H1 (cell line): ENCODE results near the gene FAU. TPM values are rescaled to one million over a fixed set of nuclear protein-coding genes. Genes with fewer than 3 reads are reported as not detected.

Source experiments
- CTCF ChIA-PET: fragments of 300-600 bp; sonication (Branson Sonifier 250); formaldehyde crosslinking; loops from one replicate; lab custom pipeline; 2021; ENCODE audit not compliant: partially characterized antibody; lab: Charles Lee
- POLR2A ChIA-PET: fragments of 300-600 bp; sonication (Branson Sonifier 250); formaldehyde crosslinking; loops from one replicate; lab custom pipeline; 2021; ENCODE audit warnings: inconsistent platforms; ENCODE audit not compliant: partially characterized antibody; lab: Charles Lee
- DNase-seq, 2 experiments: peaks; one replicate each; pipeline versions ENCODE4 v3.0.0 to v3.0.0-alpha.2; 2010 to 2022; ENCODE audit warnings: low spot score in 2 of 2, low read depth in 1 of 2, mixed read lengths in 1 of 2
- FAIRE-seq: peaks from 2 replicates; lab custom pipeline; 2011; peaks lifted over from hg19 to GRCh38; lab: Jason Lieb, UNC
- H2AFZ ChIP-seq: 2 replicates; pipeline ENCODE4 v1.8.1; 2012; ENCODE audit warnings: low read length, inconsistent platforms
- H2AK5ac ChIP-seq: 2 replicates; pipeline ENCODE4 v1.6.1; 2013; ENCODE audit warnings: low read depth, low read length
- H2BK120ac ChIP-seq: replicated peaks from 2 replicates; pipeline ENCODE3; 2013; ENCODE audit warnings: low read depth, low read length, inconsistent platforms
- H2BK12ac ChIP-seq: 2 replicates; pipeline ENCODE4 v1.6.1; 2013; ENCODE audit warnings: low read depth, low read length
- H2BK15ac ChIP-seq: 2 replicates; pipeline ENCODE4 v1.6.1; 2013; ENCODE audit warnings: low read length
- H2BK20ac ChIP-seq: 2 replicates; pipeline ENCODE4 v1.6.1; 2013; ENCODE audit warnings: low read length
- H2BK5ac ChIP-seq: 2 replicates; pipeline ENCODE4 v1.6.1; 2013; ENCODE audit warnings: low read depth, low read length
- H3K14ac ChIP-seq: 2 replicates; pipeline ENCODE4 v1.6.1; 2013; ENCODE audit warnings: inconsistent platforms; ENCODE audit not compliant: insufficient read length
- H3K18ac ChIP-seq: 2 replicates; pipeline ENCODE4 v1.6.1; 2013; ENCODE audit warnings: low read length; ENCODE audit errors: extremely low read depth
- H3K23ac ChIP-seq: 2 replicates; pipeline ENCODE4 v1.6.1; 2013; ENCODE audit warnings: inconsistent platforms; ENCODE audit not compliant: insufficient read length
- H3K23me2 ChIP-seq: 2 replicates; pipeline ENCODE4 v1.6.1; 2013; ENCODE audit warnings: low read depth, low read length
- H3K27ac ChIP-seq: 2 replicates; pipeline ENCODE4 v1.6.1; 2011; ENCODE audit warnings: low read depth, low read length, inconsistent platforms
- H3K27me3 ChIP-seq, 4 experiments: replicated peaks in 1 of 4; 1 replicate in 1 of 4; 2 replicates in 3 of 4; pipeline versions ENCODE4 v1.6.1 to v1.8.1; 2011 to 2013; ENCODE audit warnings: low read length in 3 of 4, mild to moderate bottlenecking in 3 of 4, inconsistent platforms in 2 of 4, mixed read lengths in 2 of 4, moderate library complexity in 1 of 4; ENCODE audit not compliant: control insufficient read depth in 3 of 4, insufficient read depth in 3 of 4; ENCODE audit errors: extremely low read depth in 1 of 4
- H3K36me3 ChIP-seq, 4 experiments: 2 replicates each; pipeline versions ENCODE4 v1.6.1 to v1.8.1; 2011 to 2013; ENCODE audit warnings: mild to moderate bottlenecking in 4 of 4, low read length in 3 of 4, moderate library complexity in 2 of 4, control low read depth in 1 of 4, inconsistent platforms in 1 of 4; ENCODE audit not compliant: insufficient read depth in 4 of 4, control insufficient read depth in 2 of 4
- H3K4ac ChIP-seq: replicated peaks from 2 replicates; pipeline ENCODE3; 2013; ENCODE audit warnings: low read length, low read depth, mixed read lengths, inconsistent platforms; ENCODE audit not compliant: insufficient read length
- H3K4me1 ChIP-seq, 4 experiments: replicated peaks in 1 of 4; 1 replicate in 1 of 4; 2 replicates in 3 of 4; pipeline versions ENCODE4 v1.6.1 to v1.8.1; 2011 to 2013; ENCODE audit warnings: low read length in 3 of 4, inconsistent platforms in 2 of 4, mixed read lengths in 1 of 4; ENCODE audit not compliant: insufficient read depth in 4 of 4, control insufficient read depth in 3 of 4
- H3K4me2 ChIP-seq, 2 experiments: 2 replicates each; pipeline versions ENCODE4 v1.6.1 to v1.8.1; 2011 to 2013; ENCODE audit warnings: low read depth in 2 of 2, low read length in 2 of 2, control low read depth in 1 of 2, inconsistent platforms in 1 of 2, mild to moderate bottlenecking in 1 of 2; ENCODE audit not compliant: insufficient read depth in 1 of 2
- H3K4me3 ChIP-seq, 4 experiments: fragments of 200-600, 300-600 bp in 1 of 4; sonication (generic), shearing (Covaris generic), sonication (Bioruptor Twin) in 1 of 4; 2 replicates each; pipeline versions ENCODE4 v1.5.1 to v1.8.1; 2011 to 2016; ENCODE audit warnings: low read length in 4 of 4, low read depth in 3 of 4, control low read depth in 2 of 4, inconsistent platforms in 2 of 4, mild to moderate bottlenecking in 2 of 4, mixed read lengths in 1 of 4, moderate library complexity in 1 of 4; ENCODE audit not compliant: insufficient read depth in 2 of 4; ENCODE audit errors: extremely low read depth in 1 of 4
- H3K56ac ChIP-seq: replicated peaks from 2 replicates; pipeline ENCODE3; 2013; ENCODE audit warnings: low read depth, mild to moderate bottlenecking, mixed read lengths, low read length, inconsistent platforms; ENCODE audit not compliant: insufficient read length
- H3K79me1 ChIP-seq: 2 replicates; pipeline ENCODE4 v1.6.1; 2013; ENCODE audit warnings: low read depth, low read length, control low read depth
- H3K79me2 ChIP-seq, 2 experiments: 2 replicates each; pipeline versions ENCODE4 v1.6.1 to v1.8.1; 2012 to 2013; ENCODE audit warnings: low read length in 2 of 2, mild to moderate bottlenecking in 2 of 2, inconsistent platforms in 1 of 2; ENCODE audit not compliant: insufficient read depth in 2 of 2, control insufficient read depth in 1 of 2
- H3K9ac ChIP-seq, 4 experiments: replicated peaks in 1 of 4; 1 replicate in 1 of 4; 2 replicates in 3 of 4; pipeline versions ENCODE4 v1.6.1 to v1.8.1; 2011 to 2013; ENCODE audit warnings: low read depth in 3 of 4, low read length in 3 of 4, control low read depth in 2 of 4, mild to moderate bottlenecking in 2 of 4, moderate library complexity in 2 of 4, inconsistent platforms in 1 of 4; ENCODE audit errors: extremely low read depth in 1 of 4
- H3K9me3 ChIP-seq, 2 experiments: 2 replicates each; pipeline versions ENCODE4 v1.6.1 to v1.8.1; 2012 to 2013; ENCODE audit warnings: mild to moderate bottlenecking in 2 of 2, moderate library complexity in 2 of 2, control low read depth in 1 of 2, inconsistent platforms in 1 of 2, low read depth in 1 of 2, low read length in 1 of 2, mixed read lengths in 1 of 2; ENCODE audit not compliant: insufficient read depth in 2 of 2
- H4K20me1 ChIP-seq, 2 experiments: replicated peaks in 1 of 2; 2 replicates each; pipeline versions ENCODE3 to v1.8.1; 2011 to 2013; ENCODE audit warnings: inconsistent platforms in 2 of 2, low read length in 2 of 2, mild to moderate bottlenecking in 1 of 2; ENCODE audit not compliant: insufficient read depth in 2 of 2, control insufficient read depth in 1 of 2
- H4K5ac ChIP-seq: 2 replicates; pipeline ENCODE4 v1.6.1; 2013; ENCODE audit warnings: low read length, low read depth, mixed read lengths, inconsistent platforms; ENCODE audit not compliant: insufficient read length
- H4K8ac ChIP-seq: 2 replicates; pipeline ENCODE4 v1.8.0; 2013; ENCODE audit warnings: mild to moderate bottlenecking, moderate library complexity, low read length, inconsistent platforms; ENCODE audit not compliant: insufficient read depth; ENCODE audit errors: extremely low read depth
- H4K91ac ChIP-seq: replicated peaks from 2 replicates; pipeline ENCODE3; 2013; ENCODE audit warnings: low read length, mixed read lengths, inconsistent platforms; ENCODE audit not compliant: insufficient read length
- ATF3 ChIP-seq: IDR thresholded peaks from 2 replicates; pipeline ENCODE4 v1.6.1; 2011; ENCODE audit warnings: low read depth, mild to moderate bottlenecking, low read length; ENCODE audit not compliant: insufficient read depth
- CEBPB ChIP-seq: IDR thresholded peaks from 2 replicates; pipeline ENCODE4 v1.6.1; 2012; ENCODE audit warnings: low read depth, low read length
- FOSL1 ChIP-seq: IDR thresholded peaks from 2 replicates; pipeline ENCODE4 v1.6.1; 2011; ENCODE audit warnings: mild to moderate bottlenecking, low read depth, low read length, moderate library complexity; ENCODE audit not compliant: insufficient read depth
- KDM4A ChIP-seq: IDR thresholded peaks from one replicate; pipeline ENCODE4 v1.7.1; 2012; ENCODE audit warnings: low read depth, mild to moderate bottlenecking, moderate library complexity, low read length, inconsistent platforms; ENCODE audit not compliant: severe bottlenecking
- TAF1 ChIP-seq: IDR thresholded peaks from 2 replicates; pipeline ENCODE4 v1.6.1; 2011; ENCODE audit warnings: mild to moderate bottlenecking, low read depth, low read length
- YY1 ChIP-seq: IDR thresholded peaks from 2 replicates; pipeline ENCODE4 v1.6.1; 2011; ENCODE audit warnings: low read depth, mild to moderate bottlenecking, low read length
- WGBS, 2 experiments: shearing (Covaris generic) in 1 of 2; methylation state at CpG; one replicate each; pipeline versions ENCODE4 v1.1.6 to v1.1.7; 2013 to 2015; ENCODE audit warnings: low lambda C conversion rate in 2 of 2, mixed read lengths in 2 of 2, inconsistent platforms in 1 of 2, low coverage in 1 of 2, missing lambda C conversion rate in 1 of 2; ENCODE audit not compliant: insufficient replicate concordance in 2 of 2, insufficient coverage in 1 of 2, insufficient read length in 1 of 2; ENCODE audit errors: extremely low coverage in 1 of 2, missing lambda C conversion rate in 1 of 2; 5-methylcytosine and 5-hydroxymethylcytosine counted together
- polyA plus RNA-seq, 7 experiments: library from polyadenylated mRNA; depleted of rRNA in 3 of 7; stranded (reverse) in 5 of 7; unstranded in 2 of 7; fragments of >200 nt in 5 of 7; fragments of 200-250 nt in 2 of 7; gene quantifications; 1 replicate in 5 of 7; 2 replicates in 1 of 7; 4 replicates in 1 of 7; pipeline versions ENCODE4 v1.2.1 to v1.2.3, GENCODE V29; 2011 to 2013; ENCODE audit warnings: missing spikeins in 2 of 7, mixed read lengths in 2 of 7
- total RNA-seq: library from RNA; stranded (reverse); fragmentation: NEBNext Ultra II Directional; extraction: Animal tissue kit (Norgen Biotek cat#: 25700); gene quantifications from 2 replicates; pipeline ENCODE4 v1.2.1, GENCODE V29; 2021

FAU gene
- total and polyA plus RNA-seq, 2 of the 8 experiments (the other 6 are each of a cell fraction or from before 2014, with no cell fraction given), result 826 to 896 TPM

GRCh38 chr11:65147352-65148075 lies 25.6 kb upstream of the FAU start:
- H3K18ac ChIP-seq, result no peak overlapping the region
- H4K8ac ChIP-seq, result no peak overlapping the region
- H3K4me1 ChIP-seq, result no peaks in the 10 kb centered on the region
- no peaks in the 10 kb centered on the region for H3K79me1 ChIP-seq
- H2AFZ ChIP-seq, result no peak overlapping the region
- no peaks in the 10 kb centered on the region for H3K36me3 ChIP-seq
- H3K79me2 ChIP-seq, result no peaks in the 10 kb centered on the region
- peaks cover 0 to 7% of the 10 kb centered on the region in 2 experiments; a peak in 1 of 4 replicates for H3K9me3 ChIP-seq
- no peak for FAIRE-seq
- no peak overlapping the region for H3K9ac ChIP-seq
- H3K4me3 ChIP-seq, result no peak overlapping the region
- POLR2A ChIA-PET, result interaction anchor here (0.8 to 1.0 kb wide), 2 partner anchors 10 to 169 kb away, joined by 3 to 5 read pairs; no protein-coding TSS in a partner anchor
- H2BK120ac ChIP-seq, result no peak overlapping the region
- H3K4me2 ChIP-seq, result no peak overlapping the region
- CTCF ChIA-PET, result interaction anchor here (0.6 to 1.2 kb wide), 4 partner anchors 12 to 332 kb away, joined by 3 read pairs; partner anchors contain the start of gene CAPN1
- 83% methylated on average over 2 of the region's 2 CpGs; no CpG with 5 or more reads in 1 of the 2 experiments for WGBS, 2 experiments
- H3K14ac ChIP-seq, result no peak overlapping the region
- H3K56ac ChIP-seq, result no peak overlapping the region
- no peaks in the 10 kb centered on the region for H4K20me1 ChIP-seq
- DNase-seq, result no peak
- no peak overlapping the region for H3K4ac ChIP-seq
- H2BK12ac ChIP-seq, result no peak overlapping the region
- no peak overlapping the region for H4K91ac ChIP-seq
- H3K23me2 ChIP-seq, result no peaks in the 10 kb centered on the region
- H3K27me3 ChIP-seq, result no peaks in the 10 kb centered on the region
- H2AK5ac ChIP-seq, result no peak overlapping the region
- H3K23ac ChIP-seq, result no peak overlapping the region
- no peak overlapping the region for H4K5ac ChIP-seq
- H3K27ac ChIP-seq, result no peak overlapping the region
- H2BK20ac ChIP-seq, result no peak overlapping the region
- TF ChIP-seq FOSL1 (no peak), ATF3 (no peak), YY1 (no peak), TAF1 (no peak), KDM4A (no peak), CEBPB (no peak)
- H2BK5ac ChIP-seq, result no peak overlapping the region
- H2BK15ac ChIP-seq, result no peak overlapping the region
